Epithelial cell of esophagus (primary cell): ENCODE measurements around the gene TNFRSF14.

ENCODE experiments used
- DNase-seq: peaks from one replicate; pipeline ENCODE4 v3.0.0; 2010; ENCODE audit warnings: low read depth
- H3K4me3 ChIP-seq: 2 replicates; pipeline ENCODE4 v1.5.1; 2011; ENCODE audit warnings: mild to moderate bottlenecking, low read length, control low read depth
- CTCF ChIP-seq: IDR thresholded peaks from 2 replicates; pipeline ENCODE4 v1.5.1; 2011; ENCODE audit warnings: low read depth, mild to moderate bottlenecking, low read length, control low read depth, inconsistent platforms; ENCODE audit not compliant: insufficient read depth; ENCODE audit errors: missing control alignments

Gene TNFRSF14

GRCh38 chr1:2559509-2560298 is 3.5 kb downstream of the TNFRSF14 start:
- no peak overlapping the region for H3K4me3 ChIP-seq
- DNase-seq: no peak
- no peak for TF ChIP-seq CTCF

- no peak for TF ChIP-seq CTCF
- DNase-seq: no peak
- H3K4me3 ChIP-seq: no peak overlapping the region
Observed at GRCh38 chr1:2560299-2561073, 4.3 kb downstream of the TNFRSF14 start.

- no peak for DNase-seq
- no peak overlapping the region for H3K4me3 ChIP-seq
- TF ChIP-seq CTCF: no peak
Observed at GRCh38 chr1:2561446-2561845, 5.3 kb downstream of the TNFRSF14 start.

GRCh38 chr1:2561898-2562895 is 6.0 kb downstream of the TNFRSF14 start:
- DNase-seq: no peak
- TF ChIP-seq CTCF: peak; percentile 55
- no peak overlapping the region for H3K4me3 ChIP-seq

GRCh38 chr1:2563205-2563604 is 7.0 kb downstream of the TNFRSF14 start:
- H3K4me3 ChIP-seq: no peak overlapping the region
- TF ChIP-seq CTCF: no peak
- no peak for DNase-seq

GRCh38 chr1:2564006-2564814 is 8.0 kb downstream of the TNFRSF14 start:
- DNase-seq: no peak
- TF ChIP-seq CTCF: no peak
- H3K4me3 ChIP-seq: no peak overlapping the region
